HG02840 (cell line): ENCODE results near the gene EIF5AL1.
"Not testable (repeated sequence)": the region's sequence is repeated elsewhere in the genome, so short reads cannot be mapped to it uniquely, and the experiment has no call there.

ENCODE experiments used
- ATAC-seq: cut with Tn5 transposase; IDR thresholded peaks from one replicate; pipeline ENCODE4 v1.9.1; 2021; ENCODE audit warnings: mild to moderate bottlenecking, moderate library complexity, moderate number of reproducible peaks; ENCODE audit not compliant: unreplicated experiment, low FRiP score

Gene EIF5AL1

DNA sequence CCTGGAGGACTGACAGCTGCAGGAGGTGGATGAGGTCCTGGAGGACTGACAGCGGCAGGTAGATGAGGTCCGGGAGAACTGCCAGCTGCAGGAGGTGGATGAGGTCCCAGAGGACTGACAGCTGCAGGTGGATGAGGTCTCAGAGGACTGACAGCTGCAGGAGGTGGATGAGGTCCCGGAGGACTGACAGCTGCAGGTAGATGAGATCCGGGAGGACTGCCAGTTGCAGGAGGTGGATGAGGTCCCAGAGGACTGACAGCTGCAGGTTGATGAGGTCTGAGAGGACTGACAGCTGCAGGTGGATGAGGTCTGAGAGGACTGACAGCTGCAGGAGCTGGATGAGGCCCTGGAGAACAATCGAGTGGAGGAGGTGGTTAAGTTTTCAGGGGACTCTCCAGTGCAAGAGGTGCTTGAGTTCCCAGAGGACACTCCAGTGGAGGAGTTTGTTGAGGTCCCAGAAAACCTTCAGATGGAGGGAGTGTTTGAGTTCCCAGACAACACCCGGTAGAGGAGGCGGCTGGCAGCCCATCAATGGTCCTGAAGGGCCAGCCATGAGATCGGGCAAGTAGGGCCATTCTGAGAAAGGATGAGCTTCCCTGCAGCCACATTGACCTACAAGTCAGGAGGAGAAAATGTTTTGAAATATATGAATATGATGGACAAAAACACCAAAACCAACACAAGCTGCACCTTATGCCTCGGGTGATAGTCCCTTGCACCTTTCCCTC, 4.7 kb upstream of the EIF5AL1 start:
- ATAC-seq = no peak

DNA sequence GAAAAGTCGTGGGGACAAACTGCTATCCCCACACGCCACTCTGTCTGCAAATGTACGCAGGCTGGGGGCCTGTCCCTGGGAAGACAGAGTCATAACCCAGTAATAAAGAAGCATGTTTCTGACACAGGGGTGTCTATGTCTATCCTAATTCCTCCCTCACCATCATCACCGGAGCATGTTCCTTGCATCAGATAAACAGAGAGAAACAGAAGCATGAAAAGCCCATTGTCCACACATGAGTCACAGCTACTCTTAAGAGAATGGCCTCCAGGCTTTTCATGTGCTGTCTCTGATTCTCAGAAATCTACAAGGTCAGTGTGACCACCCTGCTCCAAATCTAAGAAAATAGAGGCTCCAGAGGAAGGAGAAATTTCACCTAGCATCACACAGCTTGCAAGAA, 4.1 kb upstream of the EIF5AL1 start:
- ATAC-seq = not testable (repeated sequence)

DNA sequence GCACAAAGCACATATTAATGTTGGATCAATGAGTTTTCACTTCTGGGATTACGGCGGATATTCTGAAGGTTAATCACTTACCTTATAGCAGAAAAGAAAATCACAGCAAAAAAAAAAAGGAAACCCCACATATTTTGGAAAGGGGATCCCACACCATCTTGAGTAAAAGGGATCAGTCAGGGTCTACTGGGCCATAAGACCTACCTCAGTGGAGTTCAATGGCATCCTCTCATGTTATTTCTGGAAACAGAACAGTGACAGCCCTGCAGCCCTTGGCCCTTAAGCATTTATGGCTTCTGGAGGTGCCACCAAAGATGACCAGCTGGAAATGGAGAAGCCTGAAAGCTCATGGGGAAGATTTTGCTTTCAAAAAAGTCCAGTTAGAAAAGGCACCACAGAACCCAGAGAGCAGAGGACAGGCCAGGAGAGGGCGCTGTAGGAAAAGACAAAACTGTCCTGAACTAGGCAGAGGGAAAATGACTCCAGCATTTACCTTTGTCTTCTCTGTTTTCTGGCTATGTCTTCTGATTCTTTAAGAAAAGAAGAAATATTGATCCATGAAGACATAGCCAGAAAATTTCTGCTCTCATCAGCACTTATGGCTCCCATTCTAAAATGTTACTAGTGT, 2.9 kb upstream of the EIF5AL1 start:
- ATAC-seq = not testable (repeated sequence)

DNA sequence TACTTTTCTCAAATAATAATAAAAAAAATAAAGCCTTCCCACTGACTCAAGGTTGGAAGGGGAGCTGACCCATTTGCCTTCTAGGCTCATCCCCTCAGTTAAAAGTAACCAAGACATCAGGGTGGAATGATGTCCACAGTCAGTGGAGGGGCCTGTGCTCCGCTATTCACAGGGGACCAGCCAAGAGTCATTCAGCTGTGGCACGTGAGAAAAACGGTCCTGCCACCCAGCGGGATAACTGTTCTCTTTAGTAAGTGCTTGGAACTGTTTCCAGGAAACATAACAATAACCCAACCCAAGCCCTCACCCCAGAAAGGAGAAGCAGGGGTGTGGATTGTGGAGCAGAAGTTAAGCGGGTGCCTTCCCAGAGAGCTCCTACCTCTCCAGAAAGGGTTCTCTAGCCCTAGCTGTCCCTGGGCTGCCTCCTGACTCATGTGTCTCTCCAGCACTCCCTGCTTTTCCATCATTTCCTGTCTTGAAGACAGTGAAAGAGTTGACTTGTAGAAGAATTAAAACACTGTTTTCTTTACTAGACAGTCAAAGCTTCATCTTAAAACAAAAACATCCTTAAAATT, 2.3 kb upstream of the EIF5AL1 start:
- ATAC-seq = not testable (repeated sequence)

DNA sequence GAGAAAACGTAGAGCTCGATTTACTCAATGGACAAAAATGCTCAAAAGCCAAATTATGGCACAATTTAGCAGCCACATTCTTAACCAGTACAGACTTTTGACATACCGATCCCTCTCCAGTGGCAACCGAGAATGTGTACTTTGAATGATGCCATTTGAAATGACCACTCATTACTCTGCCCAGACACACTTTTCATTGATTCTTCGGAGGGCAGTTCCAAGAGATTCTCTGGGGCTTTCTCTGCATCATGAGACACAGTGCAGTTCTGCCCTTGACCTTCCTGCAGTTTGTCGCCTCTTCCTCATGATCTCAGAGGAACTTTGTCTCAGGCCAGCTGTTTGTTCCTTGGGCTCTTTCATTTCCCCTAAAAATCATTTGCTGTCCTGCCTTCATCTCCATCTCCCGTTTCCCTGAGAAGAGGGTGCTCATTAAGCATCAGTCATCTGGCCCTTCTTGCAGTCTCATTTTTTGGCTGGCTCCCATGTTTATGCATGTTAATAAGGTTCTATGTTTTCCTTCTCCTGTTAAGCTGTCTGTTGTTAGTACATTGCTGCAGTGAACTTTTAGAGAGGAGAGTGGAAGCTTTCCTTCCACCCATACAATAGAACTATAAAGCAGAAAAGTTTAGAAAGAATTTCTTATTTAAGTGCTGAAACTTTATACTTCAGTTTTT, 4.3 kb downstream of the EIF5AL1 start:
- not testable (repeated sequence) for ATAC-seq

DNA sequence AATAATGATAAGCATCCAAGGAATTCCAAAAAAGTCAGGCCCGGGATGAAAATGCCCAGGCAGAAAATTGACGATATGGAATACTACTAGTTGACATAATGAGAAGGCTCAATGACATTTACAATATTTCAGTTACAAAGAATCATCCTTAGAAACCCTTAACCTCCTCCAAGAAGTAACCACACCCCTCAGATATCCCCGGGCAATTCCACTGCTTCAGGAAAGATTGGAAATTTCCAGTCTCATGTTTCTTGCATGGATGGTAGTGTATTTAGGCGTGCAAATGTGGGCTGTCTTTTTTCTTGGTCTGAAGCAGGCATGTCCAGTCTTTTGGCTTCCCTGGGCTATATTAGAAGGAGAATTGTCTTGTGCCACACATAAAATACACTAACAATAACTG, 5.2 kb downstream of the EIF5AL1 start:
- ATAC-seq = not testable (repeated sequence)

DNA sequence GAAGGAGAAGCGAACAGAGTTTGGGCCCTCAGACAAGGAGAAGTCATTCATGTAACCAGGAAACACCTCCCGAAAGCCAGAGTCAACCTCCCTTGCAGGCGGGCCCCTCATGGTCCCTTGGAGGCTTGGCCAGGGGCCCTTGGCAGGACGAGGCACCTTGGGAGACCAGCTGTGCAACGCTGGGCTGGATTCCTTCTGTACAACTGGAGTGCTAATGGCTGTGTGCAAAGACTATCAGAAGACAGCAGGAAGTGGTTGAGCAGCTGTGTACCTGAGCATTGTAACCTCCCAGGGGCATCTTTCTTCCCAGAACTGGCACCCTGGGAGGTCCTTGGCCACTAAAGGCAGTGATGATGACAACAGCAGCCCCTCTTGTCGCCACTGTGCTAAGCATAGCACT, 9.4 kb downstream of the EIF5AL1 start:
- not testable (repeated sequence) for ATAC-seq

DNA sequence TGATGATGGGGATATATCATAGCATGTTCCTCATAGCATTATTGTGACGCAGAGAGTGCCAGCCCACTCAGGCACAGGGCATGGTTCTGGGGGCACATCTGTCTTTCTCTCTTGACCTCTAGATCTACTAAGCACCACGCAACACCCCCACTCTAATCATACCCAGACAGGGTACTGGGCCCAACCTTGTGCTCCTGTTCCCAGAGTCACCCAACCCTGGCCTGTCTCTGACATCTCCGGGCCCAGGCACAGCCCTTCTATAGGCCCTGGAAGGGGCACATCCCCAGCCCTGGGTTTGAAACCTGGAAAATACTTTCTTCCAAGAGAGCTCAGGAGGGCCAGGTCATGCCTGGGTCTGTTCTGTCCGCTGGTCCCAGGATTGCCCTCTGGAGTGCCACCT, 10.1 kb downstream of the EIF5AL1 start:
- not testable (repeated sequence) for ATAC-seq

DNA sequence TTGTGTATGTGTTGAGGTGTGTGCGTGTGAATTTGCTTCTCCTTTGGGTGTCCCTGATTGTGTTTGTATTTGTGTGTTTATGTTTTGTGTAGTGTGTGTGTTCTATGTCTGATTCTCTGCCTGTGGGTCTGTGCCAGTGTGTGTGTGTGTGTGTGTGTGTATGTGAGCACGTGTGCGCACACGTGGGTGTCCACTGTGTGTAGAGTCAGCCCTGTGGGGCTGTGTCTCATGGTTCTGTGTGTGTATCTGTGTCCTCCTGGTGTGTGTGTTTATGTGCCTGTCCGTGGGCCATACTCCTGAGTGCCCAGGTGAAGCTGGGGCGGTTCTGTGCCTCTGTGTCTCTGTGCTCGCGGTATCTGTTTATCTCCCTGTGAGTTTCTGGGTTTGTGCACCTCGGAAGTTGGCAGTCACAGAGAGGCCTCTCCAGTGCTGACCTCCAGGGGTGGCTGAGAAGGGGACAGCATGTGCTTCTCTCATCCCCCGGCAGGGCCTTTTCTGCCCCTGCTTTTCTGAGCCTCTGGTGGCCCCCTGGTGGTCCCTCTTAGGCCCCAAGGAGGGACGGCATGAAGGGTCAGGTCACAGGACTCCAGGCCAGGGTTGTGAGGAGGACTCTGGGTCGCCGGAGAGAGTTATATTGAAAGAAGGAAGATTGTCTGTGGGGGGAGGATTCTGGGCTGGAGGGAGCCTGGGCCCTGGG, 11.0 kb downstream of the EIF5AL1 start:
- ATAC-seq = not testable (repeated sequence)

DNA sequence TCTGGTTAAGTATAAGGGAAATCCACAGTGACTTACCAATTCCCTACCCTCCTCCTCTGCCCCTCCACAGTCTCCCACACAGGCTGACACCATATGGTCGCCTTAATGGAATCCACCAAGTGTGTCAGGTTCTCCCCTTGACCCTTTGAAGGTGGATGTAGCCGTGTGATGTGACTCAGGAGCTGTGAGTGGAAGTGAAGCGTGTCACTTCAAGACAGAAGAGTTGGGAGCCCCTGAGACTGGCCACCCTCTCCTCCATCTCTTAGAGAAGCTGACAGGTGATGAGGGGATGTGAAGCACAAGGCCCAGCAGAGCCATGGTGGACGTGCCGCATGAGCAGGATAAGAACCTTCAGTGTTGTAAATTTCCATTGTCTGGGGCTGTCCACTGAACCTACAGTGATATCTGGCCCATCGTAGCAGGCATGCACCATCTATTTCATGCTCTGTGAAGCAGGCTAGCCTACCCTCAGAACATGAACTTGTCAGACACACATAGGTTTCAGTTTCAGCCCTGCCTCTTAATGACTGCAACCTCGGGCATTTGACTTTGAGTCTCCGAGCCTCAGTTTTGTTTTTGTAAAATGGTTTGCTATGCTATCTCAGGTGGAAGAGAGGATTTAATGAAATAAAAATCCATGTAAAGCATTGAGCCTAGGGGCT, 12.8 kb downstream of the EIF5AL1 start:
- peak; percentile 85 for ATAC-seq

DNA sequence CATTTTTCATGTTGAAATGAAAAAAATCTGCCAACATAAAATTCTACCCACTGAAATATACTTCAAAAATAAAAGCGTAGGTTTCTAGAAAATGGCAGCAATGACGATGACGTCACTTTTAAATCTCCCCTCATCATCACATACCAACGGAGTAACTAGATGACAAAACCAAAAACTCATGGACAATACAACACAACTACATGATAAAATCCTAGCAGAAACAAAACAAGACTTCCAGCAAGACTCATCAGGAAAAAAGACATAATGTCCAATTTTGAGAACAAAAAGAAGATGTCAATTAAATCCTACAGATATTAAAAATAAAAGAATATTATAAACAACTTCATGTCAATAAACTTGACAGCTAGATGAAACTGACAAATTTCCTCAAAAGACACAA, 15.9 kb downstream of the EIF5AL1 start:
- not testable (repeated sequence) for ATAC-seq

DNA sequence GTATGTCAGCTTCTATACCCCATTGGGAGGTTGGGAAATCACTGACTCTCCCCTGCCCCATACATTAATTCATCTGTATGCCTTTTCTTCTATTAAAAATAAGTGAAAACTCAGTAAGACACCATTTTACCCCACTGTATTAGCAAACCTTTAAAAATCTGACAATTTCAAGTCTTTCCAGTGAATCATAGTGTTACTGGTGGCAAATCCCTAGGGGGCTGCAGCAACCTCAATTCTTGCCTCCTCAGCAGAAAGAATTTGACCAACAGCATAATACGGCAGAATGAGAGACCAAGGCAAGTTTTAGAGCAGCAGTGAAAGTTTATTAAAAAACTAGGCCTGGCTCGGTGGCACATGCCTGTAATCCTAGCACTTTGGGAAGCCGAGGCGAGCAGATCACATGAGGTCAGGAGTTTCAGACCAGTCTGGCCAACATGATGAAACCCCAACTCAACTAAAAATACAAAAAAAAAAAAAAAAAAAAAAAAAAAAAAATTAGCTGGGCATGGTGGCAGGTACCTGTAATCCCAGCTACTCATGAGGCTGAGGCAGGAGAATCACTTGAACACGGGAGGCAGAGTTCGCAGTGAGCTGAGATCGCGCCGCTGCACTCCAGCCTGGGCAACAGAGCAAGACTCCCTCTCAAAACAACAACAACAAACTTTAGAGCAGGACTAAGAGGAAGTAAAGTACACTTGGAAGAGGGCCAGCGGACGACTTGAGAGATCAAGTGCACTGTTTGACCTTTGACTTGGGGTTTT, 21.0 kb downstream of the EIF5AL1 start:
- ATAC-seq = not testable (repeated sequence)

DNA sequence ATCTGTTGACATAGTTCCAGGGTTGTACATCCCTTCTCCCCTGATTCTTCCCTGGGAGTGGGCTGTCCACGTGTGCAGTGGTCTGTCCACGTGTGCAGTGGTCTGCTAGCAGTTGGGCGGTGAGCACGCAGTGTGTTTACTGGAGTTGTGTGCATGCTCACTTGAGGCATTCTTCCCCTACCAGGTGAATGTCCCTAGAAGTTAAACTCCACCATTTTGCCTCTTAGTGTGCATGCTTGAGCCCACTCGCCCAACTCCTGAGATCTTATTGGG, 21.5 kb downstream of the EIF5AL1 start:
- not testable (repeated sequence) for ATAC-seq

DNA sequence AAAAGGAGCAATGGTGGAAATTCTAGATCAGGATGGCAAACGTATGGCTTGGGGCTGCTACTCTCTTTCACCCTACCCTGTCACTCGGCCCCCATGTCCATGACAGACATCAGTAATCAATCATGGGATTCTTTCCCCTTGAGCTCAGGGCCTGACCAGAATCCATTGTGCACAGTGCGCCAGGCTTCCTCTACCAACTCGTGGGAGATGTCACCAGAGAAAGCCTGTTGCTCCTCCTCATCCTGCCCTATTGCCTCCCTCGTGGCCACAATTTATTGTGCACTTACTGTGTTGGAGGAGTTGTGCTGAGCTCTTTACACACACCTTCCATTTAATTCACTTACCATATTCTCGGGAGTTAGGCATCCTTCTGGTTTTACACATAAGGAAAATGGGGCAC, 26.0 kb downstream of the EIF5AL1 start:
- ATAC-seq = not testable (repeated sequence)

DNA sequence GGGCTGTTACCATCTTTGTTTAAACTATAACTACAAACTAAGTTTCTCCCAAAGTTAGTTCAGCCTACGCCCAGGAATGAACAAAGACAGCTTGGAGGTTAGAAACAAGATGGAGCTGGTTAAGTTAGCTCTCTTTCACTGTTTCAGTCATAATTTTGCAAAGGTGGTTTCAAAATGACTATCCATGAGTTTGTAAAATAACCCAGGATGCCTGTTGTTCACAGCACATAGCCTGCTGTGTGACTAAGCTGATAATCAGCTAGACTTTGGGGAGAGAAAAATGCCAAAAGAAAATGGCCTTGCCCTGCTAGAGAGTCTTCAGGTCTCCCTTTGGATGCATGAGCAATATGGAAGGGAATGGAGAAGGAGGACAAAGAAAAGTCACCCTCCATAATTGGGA, 28.6 kb downstream of the EIF5AL1 start:
- ATAC-seq = peak; percentile 88

DNA sequence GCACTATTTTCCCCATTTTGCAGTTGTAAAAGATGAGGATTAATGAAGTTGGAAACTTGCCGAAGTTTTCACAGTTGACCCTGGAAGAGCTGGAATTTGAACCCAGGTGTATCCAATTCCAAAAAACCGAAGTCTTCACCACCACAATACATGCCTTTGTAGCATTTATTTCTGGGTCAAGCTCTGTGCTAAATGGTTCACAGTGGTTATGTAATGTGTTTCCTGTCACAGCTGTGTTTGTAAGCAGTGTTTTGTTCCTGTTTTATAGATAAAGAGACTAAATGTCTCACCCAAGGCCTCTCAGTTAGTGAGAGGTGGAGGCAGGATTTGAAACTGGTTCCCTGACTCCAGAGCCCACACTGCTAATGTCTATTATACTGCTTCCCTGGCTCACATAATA, 30.3 kb downstream of the EIF5AL1 start:
- no peak for ATAC-seq

DNA sequence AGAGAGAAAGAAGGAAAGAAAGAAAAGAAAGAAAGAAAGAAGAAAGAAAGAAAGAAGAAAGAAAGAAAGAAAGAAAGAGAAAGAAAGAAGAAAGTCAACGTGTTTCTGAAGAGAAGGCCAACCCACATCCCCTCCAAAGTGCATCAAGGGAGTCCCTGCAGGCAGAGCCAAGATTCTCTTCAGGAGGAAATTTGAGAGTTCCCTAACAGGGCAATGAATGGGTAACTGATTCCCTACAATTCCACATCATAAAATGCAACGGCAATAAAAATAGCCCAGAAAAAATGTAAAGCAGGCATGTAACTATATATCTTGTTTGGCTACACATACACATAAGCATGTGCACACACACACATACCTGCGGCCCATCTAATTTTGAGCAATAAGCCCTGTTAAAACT, 32.1 kb downstream of the EIF5AL1 start:
- ATAC-seq = not testable (repeated sequence)

DNA sequence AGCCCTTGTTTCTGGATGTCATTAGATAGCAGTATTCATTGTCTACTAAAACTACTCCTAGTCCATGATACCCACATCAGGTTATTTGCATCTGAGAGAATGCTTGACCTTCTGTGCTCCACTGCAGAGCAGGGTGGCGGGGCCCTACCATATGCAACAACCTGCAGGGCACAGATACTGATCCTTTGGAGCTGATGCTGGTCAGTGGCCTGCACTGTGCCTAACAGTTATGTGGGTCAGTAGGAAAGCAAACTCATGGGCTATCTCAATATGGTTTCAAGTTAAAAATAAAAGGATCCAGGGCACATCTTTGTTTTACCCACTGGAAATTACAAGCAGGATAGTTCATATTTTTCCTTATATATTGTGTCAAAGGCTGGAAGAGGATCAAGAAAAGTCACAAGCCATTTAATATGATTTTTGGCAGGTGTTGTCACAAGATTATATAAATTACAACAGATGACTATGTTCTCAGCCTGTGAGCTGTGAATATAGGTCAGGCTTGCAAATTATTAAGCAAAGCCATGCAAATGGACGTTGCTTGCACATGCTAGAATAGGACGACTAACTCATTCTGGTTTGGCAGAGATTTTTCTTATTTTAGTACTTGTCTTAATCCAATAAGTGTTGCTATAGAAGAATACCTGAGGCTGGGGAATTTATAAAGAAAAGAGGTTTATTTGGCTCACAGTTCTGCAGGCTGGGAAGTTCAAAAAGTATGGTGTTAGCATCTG, 32.8 kb downstream of the EIF5AL1 start:
- ATAC-seq = not testable (repeated sequence)

DNA sequence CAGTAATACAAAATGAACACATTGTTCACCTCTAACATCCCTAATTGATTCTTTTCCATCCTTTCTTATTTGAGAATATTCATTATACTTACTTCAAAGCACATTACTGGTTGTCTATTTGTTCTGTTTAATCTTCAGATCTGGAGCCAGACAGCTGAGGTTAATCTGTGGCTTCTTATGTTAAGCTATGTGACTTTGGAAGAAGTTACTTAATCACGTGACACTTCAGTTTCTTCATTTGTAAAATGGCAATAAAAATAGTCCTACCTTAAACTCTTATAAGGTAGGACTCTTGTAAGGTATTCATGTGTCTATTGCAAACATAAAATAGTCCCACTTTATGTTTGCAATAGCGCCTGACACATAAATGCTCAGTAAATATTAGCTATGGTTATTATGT, 34.8 kb downstream of the EIF5AL1 start:
- not testable (repeated sequence) for ATAC-seq
